GM21526 (cell line): ENCODE data around the gene MST1R.

Source experiments
- ATAC-seq: cut with Tn5 transposase; IDR thresholded peaks from one replicate; pipeline ENCODE4 v1.9.1; 2021; ENCODE audit warnings: moderate library complexity; ENCODE audit not compliant: unreplicated experiment, low FRiP score

Gene MST1R

GRCh38 chr3:49879721-49880120 lies 24.0 kb downstream of the MST1R start:
- ATAC-seq = no peak

GRCh38 chr3:49878686-49879085 lies 25.0 kb downstream of the MST1R start:
- no peak for ATAC-seq

- no peak for ATAC-seq
Measured at GRCh38 chr3:49877716-49878115, 26.0 kb downstream of the MST1R start.

GRCh38 chr3:49876567-49876966 lies 27.1 kb downstream of the MST1R start:
- no peak for ATAC-seq

GRCh38 chr3:49873623-49874022 lies 30.1 kb downstream of the MST1R start:
- ATAC-seq = no peak

GRCh38 chr3:49872801-49873281 lies 30.8 kb downstream of the MST1R start:
- ATAC-seq = no peak

GRCh38 chr3:49871531-49872153 lies 32.0 kb downstream of the MST1R start:
- ATAC-seq = no peak

- no peak for ATAC-seq
Measured at GRCh38 chr3:49869525-49870126, 34.0 kb downstream of the MST1R start, which contains the start of gene CAMKV. TSS of gene CAMKV (minus strand) at chr3:49869906. CDS start at chr3:49862388, 7,518 bp downstream.

- no peak for ATAC-seq
Measured at GRCh38 chr3:49868862-49869466, 34.7 kb downstream of the MST1R start.

- ATAC-seq = no peak
Measured at GRCh38 chr3:49867871-49868321, 35.8 kb downstream of the MST1R start.

- no peak for ATAC-seq
Measured at GRCh38 chr3:49867400-49867799, 36.3 kb downstream of the MST1R start.

- no peak for ATAC-seq
Measured at GRCh38 chr3:49865198-49865784, 38.4 kb downstream of the MST1R start.

GRCh38 chr3:49864505-49864904 lies 39.2 kb downstream of the MST1R start:
- ATAC-seq = no peak

- no peak for ATAC-seq
Measured at GRCh38 chr3:49859576-49860305, 43.9 kb downstream of the MST1R start.

GRCh38 chr3:49856181-49857005 lies 47.3 kb downstream of the MST1R start, which contains the start of gene TRAIP:
TSS of gene TRAIP (minus strand) at chr3:49856564. CDS start at chr3:49856453, 111 bp downstream.
- peak; percentile 90 for ATAC-seq

GRCh38 chr3:49855662-49856061 lies 48.0 kb downstream of the MST1R start:
- ATAC-seq = no peak

GRCh38 chr3:49845694-49846093 lies 58.0 kb downstream of the MST1R start:
- no peak for ATAC-seq

GRCh38 chr3:49844464-49845183 lies 59.0 kb downstream of the MST1R start:
- no peak for ATAC-seq
